Stimulated activated naive CD8-positive, alpha-beta T cell treated with anti-CD3 and anti-CD28 coated beads, Interleukin-15, Interleukin-2, amounts not matched to agents 100 U/mL and 50 U/mL, for 24 hours (primary cell): ENCODE results near the gene USP20.

Source experiments
- ATAC-seq: fragments of 150-1000 bp; cut with Tn5 transposase; one replicate; pipeline ENCODE4 v1.10.0; 2021
- DNase-seq: peaks from one replicate; pipeline ENCODE4 v3.0.0; 2021

The USP20 gene

GRCh38 chr9:129823935-129824601 lies 11.2 kb upstream of the USP20 start, which contains the start of gene TOR1A:
TOR1A (minus strand) TSS chr9:129824136; CDS start chr9:129824085, 51 bp downstream.
- ATAC-seq (peak; percentile 88), DNase-seq (peak; percentile 93)

GRCh38 chr9:129826344-129826743 lies 8.9 kb upstream of the USP20 start:
- ATAC-seq (no peak), DNase-seq (no peak)

- DNase-seq (no peak), ATAC-seq (no peak)
Measured at GRCh38 chr9:129826759-129827158, 8.5 kb upstream of the USP20 start.

- DNase-seq (no peak), ATAC-seq (no peak)
Measured at GRCh38 chr9:129828051-129828450, 7.2 kb upstream of the USP20 start.

- no peak for ATAC-seq
- DNase-seq = no peak
Measured at GRCh38 chr9:129828969-129829368, 6.3 kb upstream of the USP20 start.

- ATAC-seq (no peak), DNase-seq (no peak)
Measured at GRCh38 chr9:129832982-129833381, 2.3 kb upstream of the USP20 start.

GRCh38 chr9:129834489-129835127 lies 650 bp upstream of the USP20 start:
- DNase-seq (peak; percentile 47), ATAC-seq (peak; percentile 1)

GRCh38 chr9:129835860-129836223 lies 584 bp downstream of the USP20 start:
- no peak for DNase-seq

GRCh38 chr9:129836311-129837007 lies 1.2 kb downstream of the USP20 start:
- DNase-seq (peak; percentile 67), ATAC-seq (no peak)

More at GRCh38 chr9:129835860-129836223, 584 bp downstream of the USP20 start:
- no peak for ATAC-seq

- ATAC-seq (peak; percentile 58), DNase-seq (peak; percentile 48)
Measured at GRCh38 chr9:129838707-129839259, 3.5 kb downstream of the USP20 start.

GRCh38 chr9:129839324-129840023 lies 4.2 kb downstream of the USP20 start:
- ATAC-seq (no peak), DNase-seq (peak; percentile 14)

GRCh38 chr9:129840034-129840433 lies 4.8 kb downstream of the USP20 start:
- ATAC-seq (no peak), DNase-seq (peak; percentile 11)

- DNase-seq (no peak), ATAC-seq (no peak)
Measured at GRCh38 chr9:129841071-129841470, 5.8 kb downstream of the USP20 start.

- ATAC-seq (no peak), DNase-seq (no peak)
Measured at GRCh38 chr9:129845373-129845772, 10.1 kb downstream of the USP20 start.

- ATAC-seq (no peak), DNase-seq (no peak)
Measured at GRCh38 chr9:129848712-129849441, 13.6 kb downstream of the USP20 start.

GRCh38 chr9:129849901-129850300 lies 14.6 kb downstream of the USP20 start:
- ATAC-seq (no peak), DNase-seq (no peak)

- DNase-seq = no peak
- ATAC-seq = no peak
Measured at GRCh38 chr9:129850821-129851550, 15.7 kb downstream of the USP20 start.

GRCh38 chr9:129851821-129852220 lies 16.6 kb downstream of the USP20 start:
- DNase-seq = no peak
- no peak for ATAC-seq

GRCh38 chr9:129852579-129852978 lies 17.3 kb downstream of the USP20 start:
- DNase-seq (no peak), ATAC-seq (no peak)

- no peak for ATAC-seq
- DNase-seq = no peak
Measured at GRCh38 chr9:129853614-129854013, 18.4 kb downstream of the USP20 start.

- DNase-seq (peak; percentile 37), ATAC-seq (peak; percentile 76)
Measured at GRCh38 chr9:129854588-129855110, 19.4 kb downstream of the USP20 start.
